Loucy (cell line): ENCODE measurements around the gene MRPL50.

Experiments
- H2AFZ ChIP-seq: fragments of 200-600 bp; sonication (generic); 2 replicates; pipeline ENCODE4 v1.6.0; 2016; ENCODE audit warnings: antibody characterized with exemption, mild to moderate bottlenecking, low read length, moderate library complexity
- H3F3A ChIP-seq: fragments of 200-600 bp; 2 replicates; pipeline ENCODE4 v1.6.0; 2016; ENCODE audit warnings: antibody characterized with exemption, low read depth, mild to moderate bottlenecking
- H3K27me3 ChIP-seq: fragments of 200-600 bp; sonication (generic); 2 replicates; pipeline ENCODE4 v1.6.1; 2014; ENCODE audit warnings: low read length, mild to moderate bottlenecking; ENCODE audit not compliant: insufficient read depth, poor library complexity, severe bottlenecking
- H3K36me3 ChIP-seq: fragments of 200-600 bp; sonication (generic); 2 replicates; pipeline ENCODE4 v1.6.1; 2016; ENCODE audit warnings: low read length; ENCODE audit not compliant: insufficient read depth
- H3K4me1 ChIP-seq: fragments of 200-600 bp; sonication (generic); 2 replicates; pipeline ENCODE4 v1.5.1; 2014; ENCODE audit warnings: low read length, mild to moderate bottlenecking; ENCODE audit not compliant: insufficient read depth, poor library complexity, severe bottlenecking
- H3K4me2 ChIP-seq: fragments of 200-600 bp; sonication (generic); 2 replicates; pipeline ENCODE4 v1.6.0; 2014; ENCODE audit warnings: antibody characterized with exemption, low read length, low read depth, mild to moderate bottlenecking; ENCODE audit not compliant: poor library complexity, severe bottlenecking
- H3K4me3 ChIP-seq: fragments of 200-600 bp; sonication (generic); 2 replicates; pipeline ENCODE4 v1.5.1; 2014; ENCODE audit warnings: low read length, mild to moderate bottlenecking, mixed read lengths; ENCODE audit not compliant: poor library complexity, severe bottlenecking
- H3K79me2 ChIP-seq: fragments of 200-600 bp; sonication (generic); 2 replicates; pipeline ENCODE4 v1.6.1; 2014; ENCODE audit warnings: low read length; ENCODE audit not compliant: insufficient read depth
- H3K9ac ChIP-seq: fragments of 200-600 bp; sonication (generic); 2 replicates; pipeline ENCODE4 v1.6.0; 2014; ENCODE audit warnings: mild to moderate bottlenecking, low read depth, low read length, moderate library complexity; ENCODE audit not compliant: poor library complexity, severe bottlenecking
- H3K9me2 ChIP-seq: fragments of 200-600 bp; sonication (generic); replicated peaks from 2 replicates; pipeline ENCODE4 v1.6.1; 2016; ENCODE audit warnings: low read depth, low read length, mixed read lengths
- H3K9me3 ChIP-seq: fragments of 200-600 bp; sonication (generic); 2 replicates; pipeline ENCODE4 v1.6.1; 2014; ENCODE audit warnings: mild to moderate bottlenecking, antibody characterized with exemption, low read length, low read depth; ENCODE audit not compliant: insufficient read depth
- H4K20me1 ChIP-seq: fragments of 200-600 bp; sonication (generic); 2 replicates; pipeline ENCODE4 v1.6.0; 2014; ENCODE audit warnings: antibody characterized with exemption, low read length, mild to moderate bottlenecking; ENCODE audit not compliant: insufficient read depth, poor library complexity, severe bottlenecking
- EZH2phosphoT487 ChIP-seq: fragments of 200-600 bp; IDR thresholded peaks from 2 replicates; pipeline ENCODE4 v1.6.1; 2018; ENCODE audit warnings: antibody characterized with exemption, mild to moderate bottlenecking, moderate library complexity, borderline replicate concordance
- TF ChIP-seq, protein P1 (sequence below): fragments of 200-600 bp; sonication (generic); conservative IDR thresholded peaks from 2 replicates; pipeline ENCODE4 v1.5.1; 2014; ENCODE audit warnings: mild to moderate bottlenecking, antibody characterized with exemption, low read length

MRPL50 gene

GRCh38 chr9:101417977-101418376 is 19.6 kb upstream of the MRPL50 start:
- Histone ChIP-seq H2AFZ (no peak overlapping the region), H3K4me1 (no peaks in the 10 kb centered on the region), H3K9me2 (no peaks in the 10 kb centered on the region)

GRCh38 chr9:101417389-101417788 is 19.0 kb upstream of the MRPL50 start:
- no peaks in the 10 kb centered on the region for H3K9me3 ChIP-seq
- H2AFZ ChIP-seq, result no peak overlapping the region
- H3F3A ChIP-seq, result no peaks in the 10 kb centered on the region
- no peak for TF ChIP-seq EZH2phosphoT487
- TF ChIP-seq, protein P1, sequence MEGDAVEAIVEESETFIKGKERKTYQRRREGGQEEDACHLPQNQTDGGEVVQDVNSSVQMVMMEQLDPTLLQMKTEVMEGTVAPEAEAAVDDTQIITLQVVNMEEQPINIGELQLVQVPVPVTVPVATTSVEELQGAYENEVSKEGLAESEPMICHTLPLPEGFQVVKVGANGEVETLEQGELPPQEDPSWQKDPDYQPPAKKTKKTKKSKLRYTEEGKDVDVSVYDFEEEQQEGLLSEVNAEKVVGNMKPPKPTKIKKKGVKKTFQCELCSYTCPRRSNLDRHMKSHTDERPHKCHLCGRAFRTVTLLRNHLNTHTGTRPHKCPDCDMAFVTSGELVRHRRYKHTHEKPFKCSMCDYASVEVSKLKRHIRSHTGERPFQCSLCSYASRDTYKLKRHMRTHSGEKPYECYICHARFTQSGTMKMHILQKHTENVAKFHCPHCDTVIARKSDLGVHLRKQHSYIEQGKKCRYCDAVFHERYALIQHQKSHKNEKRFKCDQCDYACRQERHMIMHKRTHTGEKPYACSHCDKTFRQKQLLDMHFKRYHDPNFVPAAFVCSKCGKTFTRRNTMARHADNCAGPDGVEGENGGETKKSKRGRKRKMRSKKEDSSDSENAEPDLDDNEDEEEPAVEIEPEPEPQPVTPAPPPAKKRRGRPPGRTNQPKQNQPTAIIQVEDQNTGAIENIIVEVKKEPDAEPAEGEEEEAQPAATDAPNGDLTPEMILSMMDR, result no peak
- no peaks in the 10 kb centered on the region for H3K79me2 ChIP-seq
- H3K4me2 ChIP-seq, result no peak overlapping the region
- H3K27me3 ChIP-seq, result no peaks in the 10 kb centered on the region
- no peaks in the 10 kb centered on the region for H4K20me1 ChIP-seq
- no peaks in the 10 kb centered on the region for H3K36me3 ChIP-seq
- no peaks in the 10 kb centered on the region for H3K4me1 ChIP-seq
- H3K9me2 ChIP-seq, result no peaks in the 10 kb centered on the region
- H3K4me3 ChIP-seq, result no peak overlapping the region
- no peak overlapping the region for H3K9ac ChIP-seq

More at GRCh38 chr9:101417977-101418376, 19.6 kb upstream of the MRPL50 start:
- H3K4me2 ChIP-seq, result no peak overlapping the region
- no peak overlapping the region for H3K9ac ChIP-seq
- no peaks in the 10 kb centered on the region for H4K20me1 ChIP-seq
- H3K79me2 ChIP-seq, result no peaks in the 10 kb centered on the region
- TF ChIP-seq, protein P1, result no peak
- TF ChIP-seq EZH2phosphoT487, result no peak
- no peak overlapping the region for H3K4me3 ChIP-seq
- no peaks in the 10 kb centered on the region for H3K9me3 ChIP-seq
- no peaks in the 10 kb centered on the region for H3K36me3 ChIP-seq
- H3K27me3 ChIP-seq, result no peaks in the 10 kb centered on the region
- no peaks in the 10 kb centered on the region for H3F3A ChIP-seq

- no peak overlapping the region for H3K4me3 ChIP-seq
- H3K4me1 ChIP-seq, result no peaks in the 10 kb centered on the region
- no peaks in the 10 kb centered on the region for H3K36me3 ChIP-seq
- H3F3A ChIP-seq, result no peaks in the 10 kb centered on the region
- H2AFZ ChIP-seq, result no peak overlapping the region
- H3K79me2 ChIP-seq, result no peaks in the 10 kb centered on the region
- no peaks in the 10 kb centered on the region for H3K27me3 ChIP-seq
- no peak overlapping the region for H3K9ac ChIP-seq
- H3K9me3 ChIP-seq, result no peaks in the 10 kb centered on the region
- H4K20me1 ChIP-seq, result no peaks in the 10 kb centered on the region
- TF ChIP-seq EZH2phosphoT487, result no peak
- TF ChIP-seq, protein P1, result no peak
- H3K9me2 ChIP-seq, result no peaks in the 10 kb centered on the region
- no peak overlapping the region for H3K4me2 ChIP-seq
Measured at GRCh38 chr9:101415578-101415977, 17.2 kb upstream of the MRPL50 start.
